Ectodermal cell (in vitro differentiated cells): Measurements from ENCODE around the gene ZC3H12C.
A peak's percentile ranks its signal among the peaks of the same experiment; 100 is the strongest.
"Not testable (repeated sequence)": the region's sequence is repeated elsewhere in the genome, so short reads cannot be mapped to it uniquely, and the experiment has no call there.

Experiments
- H3K27ac ChIP-seq: 2 replicates; pipeline ENCODE4 v1.7.0; 2013; ENCODE audit warnings: mild to moderate bottlenecking, low read depth, low read length; ENCODE audit not compliant: insufficient read depth, poor library complexity, severe bottlenecking
- H3K27me3 ChIP-seq: 2 replicates; pipeline ENCODE4 v1.7.0; 2013; ENCODE audit warnings: mild to moderate bottlenecking, low read length; ENCODE audit not compliant: insufficient read depth, control insufficient read depth, poor library complexity, severe bottlenecking
- H3K36me3 ChIP-seq: one replicate; pipeline ENCODE4 v1.7.0; 2013; ENCODE audit warnings: low read length; ENCODE audit not compliant: control insufficient read depth, insufficient read depth
- H3K4me1 ChIP-seq: one replicate; pipeline ENCODE4 v1.7.0; 2013; ENCODE audit warnings: low read length; ENCODE audit not compliant: control insufficient read depth, insufficient read depth
- H3K4me3 ChIP-seq: 2 replicates; pipeline ENCODE4 v1.7.0; 2013; ENCODE audit warnings: low read depth, low read length, control low read depth; ENCODE audit not compliant: insufficient read depth
- H3K9me3 ChIP-seq: 2 replicates; pipeline ENCODE4 v1.7.0; 2013; ENCODE audit warnings: mild to moderate bottlenecking, low read length, moderate library complexity; ENCODE audit not compliant: control insufficient read depth
- WGBS, 2 experiments: methylation state at CpG; one replicate each; pipeline ENCODE4 v1.1.7; 2013; ENCODE audit warnings: missing lambda C conversion rate in 2 of 2; 5-methylcytosine and 5-hydroxymethylcytosine counted together

Gene ZC3H12C

DNA sequence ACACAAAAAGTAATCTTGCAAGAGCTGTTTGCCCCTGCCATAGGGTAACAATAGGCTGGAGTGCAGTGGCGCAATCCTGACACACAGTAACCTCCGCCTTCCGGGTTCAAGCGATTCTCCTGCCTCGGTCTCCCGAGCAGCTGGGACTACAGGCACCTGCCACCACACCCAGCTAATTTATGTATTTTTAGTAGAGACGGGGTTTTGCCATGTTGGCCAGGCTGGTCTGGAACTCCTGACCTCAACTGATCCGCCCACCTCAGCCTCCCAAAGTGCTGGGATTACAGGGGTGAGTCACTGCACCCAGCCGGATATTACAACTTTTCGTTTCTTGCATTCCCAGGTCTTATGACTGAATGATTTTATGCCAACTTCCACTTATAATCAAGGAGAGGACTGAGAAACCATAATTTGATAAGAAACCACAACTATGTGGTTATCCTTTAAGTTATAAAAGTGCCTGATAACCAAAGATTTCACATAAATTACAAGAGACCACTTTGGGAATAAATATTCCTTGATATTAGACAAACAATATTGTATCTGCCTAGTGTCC lies 101.1 kb downstream of the ZC3H12C start:
- H3K36me3 ChIP-seq, H3K4me3 ChIP-seq, H3K27me3 ChIP-seq, H3K9me3 ChIP-seq, H3K4me1 ChIP-seq, H3K27ac ChIP-seq: not testable (repeated sequence)
- WGBS, 2 experiments, result 86 to 95% methylated on average over 10 of the region's 10 CpGs

DNA sequence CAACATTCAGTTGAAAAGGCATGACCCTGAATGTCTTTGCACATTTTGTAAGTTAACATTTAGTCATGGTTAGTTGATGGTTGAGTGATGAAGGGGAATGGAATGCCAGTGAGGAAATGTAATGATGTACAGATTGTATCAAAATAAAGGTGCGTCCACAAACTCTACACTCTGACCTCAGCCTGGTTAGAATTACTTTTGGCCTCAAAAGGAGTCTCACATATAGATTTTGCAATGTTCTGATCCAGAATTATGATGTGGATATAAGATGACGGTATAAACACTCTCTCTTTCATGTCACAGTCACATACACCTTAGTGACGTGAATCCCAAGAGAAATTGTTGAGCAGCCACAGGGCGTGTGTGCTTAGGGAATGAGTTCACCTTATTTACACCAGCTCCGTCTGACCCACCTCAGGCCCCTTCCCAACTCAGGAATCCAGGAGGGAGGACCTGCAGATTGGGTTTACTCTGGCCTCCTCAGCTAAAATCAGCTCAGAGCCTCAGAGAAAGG lies 103.1 kb downstream of the ZC3H12C start:
- no peaks in the 10 kb centered on the region for H3K36me3 ChIP-seq
- H3K4me1 ChIP-seq, result no peaks in the 10 kb centered on the region
- 92 to 96% methylated on average over 5 of the region's 5 CpGs for WGBS, 2 experiments
- no peaks in the 10 kb centered on the region for H3K27me3 ChIP-seq
- no peak overlapping the region for H3K27ac ChIP-seq
- no peak overlapping the region for H3K4me3 ChIP-seq
- no peaks in the 10 kb centered on the region for H3K9me3 ChIP-seq

DNA sequence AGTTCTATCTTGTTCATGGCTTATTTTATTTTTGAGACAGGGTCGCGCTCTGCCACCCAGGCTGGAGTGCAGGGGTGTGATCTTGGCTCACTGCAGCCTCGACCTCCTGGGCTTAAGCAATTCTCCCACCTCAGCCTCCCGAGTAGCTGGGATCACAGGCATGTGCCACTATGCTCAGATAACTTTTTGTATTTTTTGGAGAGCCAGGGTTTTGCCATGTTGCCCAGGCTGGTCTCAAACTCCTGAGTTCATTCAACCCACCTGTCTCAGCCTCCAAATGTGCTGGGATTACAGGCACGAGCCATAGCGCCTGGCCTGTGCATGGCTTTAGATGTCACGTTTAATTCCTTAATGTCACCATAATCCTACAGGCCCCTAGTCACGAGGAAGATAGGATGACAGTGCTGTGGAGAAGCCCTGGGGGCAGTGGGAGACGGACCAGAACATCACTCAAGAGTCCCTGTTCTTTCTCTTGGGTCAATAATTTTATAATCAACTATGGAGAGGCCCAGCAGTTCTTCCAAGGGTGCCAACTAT lies 103.8 kb downstream of the ZC3H12C start:
- H3K27me3 ChIP-seq, result no peaks in the 10 kb centered on the region
- no peaks in the 10 kb centered on the region for H3K9me3 ChIP-seq
- H3K4me1 ChIP-seq, result no peaks in the 10 kb centered on the region
- no peak overlapping the region for H3K27ac ChIP-seq
- 87 to 89% methylated on average over 9 of the region's 9 CpGs for WGBS, 2 experiments
- H3K4me3 ChIP-seq, result no peak overlapping the region
- no peaks in the 10 kb centered on the region for H3K36me3 ChIP-seq

DNA sequence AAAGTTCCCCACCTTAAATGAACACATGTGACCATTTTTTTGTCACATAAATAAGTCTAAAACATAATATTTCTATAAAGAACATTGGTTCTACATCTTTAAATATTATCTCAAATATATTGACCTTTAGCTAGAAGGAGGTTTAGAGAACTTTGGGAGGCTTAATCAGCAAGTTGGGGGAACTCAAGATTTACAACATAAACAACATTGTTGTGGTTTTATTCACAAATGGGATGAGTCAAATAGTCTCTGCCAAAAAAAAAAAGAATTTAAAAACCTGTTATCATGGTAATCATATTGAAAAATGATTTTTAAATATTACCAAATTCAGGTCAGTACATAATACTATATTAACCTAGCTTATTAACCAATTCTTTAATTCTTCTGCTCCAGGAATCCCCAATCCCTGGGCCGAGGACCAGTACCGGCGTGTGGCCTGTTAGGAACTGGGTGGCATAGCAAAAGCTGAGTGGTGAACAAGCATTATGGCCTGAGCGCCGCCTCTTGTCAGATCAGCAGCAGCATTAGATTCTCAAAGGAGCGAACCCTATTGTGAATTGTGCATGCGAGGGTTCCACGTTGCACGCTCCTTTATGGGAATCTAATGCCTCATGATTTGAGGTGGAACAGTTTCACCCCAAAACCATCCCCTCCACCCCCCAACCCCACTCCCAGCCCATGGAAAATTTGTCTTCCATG lies 105.0 kb downstream of the ZC3H12C start:
- no peak overlapping the region for H3K4me3 ChIP-seq
- WGBS, 2 experiments, result 97 to 98% methylated on average over 9 of the region's 9 CpGs

DNA sequence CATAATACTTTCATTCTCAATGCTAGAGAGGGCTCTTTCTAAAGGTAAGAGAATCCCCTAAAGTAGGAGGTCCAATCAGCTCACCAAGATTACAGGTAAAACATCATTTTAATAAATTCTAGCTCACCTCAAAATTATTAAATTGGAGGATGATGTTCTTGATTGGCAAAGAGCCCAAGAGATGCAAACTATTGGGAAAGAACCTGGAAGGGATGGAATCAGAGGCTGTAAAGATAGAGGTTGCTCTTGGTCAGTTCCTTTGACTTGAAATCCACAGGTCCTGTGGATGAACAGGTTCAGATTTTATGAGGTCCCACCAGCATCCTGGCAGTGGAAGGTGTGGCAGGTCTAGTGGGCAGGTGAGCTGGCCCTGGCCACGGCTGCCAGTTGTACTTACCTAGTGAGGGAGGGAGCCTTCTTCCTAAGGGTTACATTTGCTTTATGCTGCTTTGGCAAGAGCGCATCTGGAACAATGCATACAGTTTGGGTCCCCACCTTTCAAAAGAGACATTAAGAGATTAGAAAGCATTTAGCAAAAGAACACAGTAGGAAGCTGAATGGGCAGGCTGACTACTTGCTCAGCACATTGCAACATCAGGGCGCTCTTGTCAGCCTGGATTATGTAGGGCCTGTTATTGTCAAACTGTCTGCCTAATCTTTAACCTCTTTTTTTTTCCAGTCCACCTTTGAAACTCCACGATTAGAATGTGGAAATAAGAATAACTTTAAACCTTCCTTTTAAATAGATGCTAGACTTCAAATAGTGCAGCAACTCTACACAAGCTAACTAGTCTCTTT lies 106.2 kb downstream of the ZC3H12C start:
- Histone ChIP-seq H3K4me1 (no peaks in the 10 kb centered on the region), H3K4me3 (no peak overlapping the region), H3K27me3 (no peaks in the 10 kb centered on the region), H3K36me3 (no peaks in the 10 kb centered on the region), H3K27ac (no peak overlapping the region), H3K9me3 (no peaks in the 10 kb centered on the region)
- 55 to 63% methylated on average over 3 to 4 of the region's 4 CpGs for WGBS, 2 experiments

More for the DNA sequence above, 105.0 kb downstream of the ZC3H12C start:
- Histone ChIP-seq H3K27me3 (no peaks in the 10 kb centered on the region), H3K27ac (no peak overlapping the region), H3K9me3 (no peaks in the 10 kb centered on the region), H3K36me3 (no peaks in the 10 kb centered on the region), H3K4me1 (no peaks in the 10 kb centered on the region)

DNA sequence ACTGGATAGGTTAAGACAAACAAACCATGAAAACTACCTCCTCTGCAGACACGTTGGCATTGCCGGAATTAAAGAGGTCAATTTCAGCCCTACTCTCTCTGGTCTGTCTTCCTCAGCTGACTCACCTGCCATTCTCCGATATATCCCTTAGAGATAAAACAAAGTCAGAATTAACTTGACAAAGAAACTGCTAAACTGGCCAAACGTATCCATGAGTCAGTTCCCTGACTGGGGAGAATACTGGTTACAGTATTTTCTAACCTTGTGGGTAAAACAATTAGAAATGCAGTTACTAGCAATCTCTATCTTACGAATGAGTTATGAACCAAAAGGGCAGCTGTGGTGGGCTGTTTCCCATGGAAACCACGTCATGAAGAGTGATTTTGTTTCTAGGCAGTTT lies 107.0 kb downstream of the ZC3H12C start:
- no peaks in the 10 kb centered on the region for H3K4me1 ChIP-seq
- WGBS, 2 experiments, result 64 to 78% methylated on average over 6 of the region's 6 CpGs

DNA sequence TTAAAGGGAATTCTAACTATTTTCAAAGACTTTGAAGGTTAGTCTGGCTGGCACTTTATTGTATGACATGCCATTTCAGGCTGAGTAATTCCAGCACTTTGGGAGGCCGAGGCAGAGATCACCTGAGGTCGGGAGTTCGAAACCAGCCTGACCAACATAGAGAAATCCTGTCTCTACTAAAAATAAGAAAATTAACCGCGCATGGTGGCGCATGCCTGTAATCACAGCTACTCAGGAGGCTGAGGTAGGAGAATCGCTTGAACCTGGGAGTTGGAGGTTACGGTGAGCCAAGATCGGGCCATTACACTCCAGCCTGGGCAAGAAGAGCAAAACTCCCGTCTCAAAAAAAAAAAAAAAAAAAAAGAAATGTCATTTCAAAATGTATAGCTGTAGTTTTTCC lies 107.6 kb downstream of the ZC3H12C start:
- WGBS, 2 experiments, result 87 to 90% methylated on average over 9 of the region's 10 CpGs
- H3K4me1 ChIP-seq, result no peaks in the 10 kb centered on the region
- H3K4me3 ChIP-seq, result no peak overlapping the region
- H3K27me3 ChIP-seq, result no peaks in the 10 kb centered on the region
- no peaks in the 10 kb centered on the region for H3K36me3 ChIP-seq
- H3K27ac ChIP-seq, result no peak overlapping the region
- no peaks in the 10 kb centered on the region for H3K9me3 ChIP-seq

More for the DNA sequence above, 107.0 kb downstream of the ZC3H12C start:
- no peaks in the 10 kb centered on the region for H3K9me3 ChIP-seq
- H3K36me3 ChIP-seq, result no peaks in the 10 kb centered on the region
- H3K4me3 ChIP-seq, result no peak overlapping the region
- H3K27ac ChIP-seq, result no peak overlapping the region
- H3K27me3 ChIP-seq, result no peaks in the 10 kb centered on the region

DNA sequence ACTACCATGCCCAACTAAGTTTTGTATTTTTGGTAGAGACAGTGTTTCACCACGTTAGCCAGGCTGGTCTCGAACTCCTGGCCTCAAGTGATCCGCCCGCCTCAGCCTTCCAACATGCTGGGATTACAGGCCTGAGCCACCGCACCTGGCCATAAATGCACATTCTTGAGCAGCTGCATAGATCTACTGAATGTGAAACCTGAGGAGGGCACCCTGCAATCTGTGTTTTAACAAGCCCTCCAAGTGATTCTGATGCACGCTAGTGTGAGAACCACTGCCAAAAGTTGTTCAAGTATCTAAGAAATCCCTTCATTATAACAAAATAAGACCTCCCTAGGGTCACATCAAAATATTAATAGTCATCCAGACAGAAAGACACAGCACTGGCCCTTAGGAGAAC lies 113.9 kb downstream of the ZC3H12C start:
- WGBS, 2 experiments, result 92 to 93% methylated on average over 6 of the region's 6 CpGs
- H3K4me1 ChIP-seq, result no peaks in the 10 kb centered on the region
- no peaks in the 10 kb centered on the region for H3K9me3 ChIP-seq
- H3K27ac ChIP-seq, result no peak overlapping the region
- H3K4me3 ChIP-seq, result no peak overlapping the region
- no peaks in the 10 kb centered on the region for H3K27me3 ChIP-seq
- no peaks in the 10 kb centered on the region for H3K36me3 ChIP-seq

DNA sequence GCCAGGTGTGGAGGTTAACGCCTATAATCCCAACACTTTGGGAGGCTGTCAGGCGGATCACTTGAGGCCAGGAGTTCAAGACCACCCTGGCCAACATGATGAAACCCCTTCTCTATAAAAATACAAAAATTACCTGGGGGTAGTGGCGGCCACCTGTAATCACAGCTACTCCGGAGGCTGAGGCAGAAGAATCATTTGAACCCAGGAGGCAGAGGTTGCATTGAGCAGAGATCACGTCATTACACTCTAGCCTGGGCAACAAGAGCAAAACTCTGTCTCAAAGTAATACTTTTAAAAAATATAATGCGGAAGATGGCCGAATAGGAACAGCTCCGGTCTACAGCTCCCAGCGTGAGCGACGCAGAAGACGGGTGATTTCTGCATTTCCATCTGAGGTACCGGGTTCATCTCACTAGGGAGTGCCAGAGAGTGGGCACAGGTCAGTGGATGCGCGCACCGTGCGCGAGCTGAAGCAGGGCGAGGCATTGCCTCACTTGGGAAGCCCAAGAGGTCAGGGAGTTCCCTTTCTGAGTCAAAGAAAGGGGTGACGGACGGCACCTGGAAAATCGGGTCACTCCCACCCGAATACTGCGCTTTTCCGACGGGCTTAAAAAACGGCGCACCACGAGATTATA lies 115.6 kb downstream of the ZC3H12C start:
- H3K9me3 ChIP-seq, H3K4me1 ChIP-seq, H3K27me3 ChIP-seq, H3K36me3 ChIP-seq, H3K27ac ChIP-seq: not testable (repeated sequence)
- H3K4me3 ChIP-seq, result peak overlapping the region; percentile 16
- 38 to 41% methylated on average over 21 to 22 of the region's 29 CpGs for WGBS, 2 experiments

DNA sequence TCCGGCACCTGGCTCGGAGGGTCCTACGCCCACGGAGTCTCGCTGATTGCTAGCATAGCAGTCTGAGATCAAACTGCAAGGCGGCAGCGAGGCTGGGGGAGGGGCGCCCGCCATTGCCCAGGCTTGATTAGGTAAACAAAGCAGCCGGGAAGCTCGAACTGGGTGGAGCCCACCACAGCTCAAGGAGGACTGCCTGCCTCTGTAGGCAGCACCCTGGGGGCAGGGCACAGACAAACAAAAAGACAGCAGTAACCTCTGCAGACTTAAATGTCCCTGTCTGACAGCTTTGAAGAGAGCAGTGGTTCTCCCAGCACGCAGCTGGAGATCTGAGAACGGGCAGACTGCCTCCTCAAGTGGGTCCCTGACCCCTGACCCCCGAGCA lies 116.1 kb downstream of the ZC3H12C start:
- not testable (repeated sequence) for H3K27me3 ChIP-seq, H3K27ac ChIP-seq, H3K4me1 ChIP-seq, H3K9me3 ChIP-seq, H3K36me3 ChIP-seq
- H3K4me3 ChIP-seq, result peak overlapping the region; percentile 16
- WGBS, 2 experiments, result 0% methylated on average over 5 to 6 of the region's 14 CpGs
